K562 (cell line): ENCODE results near the gene UBAC2. TPM values are rescaled to one million over a fixed set of nuclear protein-coding genes. Genes with fewer than 3 reads are reported as not detected.

Experiments used
- ATAC-seq: fragments of 200-7000 bp; cut with Tn5 transposase; 3 replicates; pipeline ENCODE4 v1.9.1; 2020; ENCODE audit warnings: moderate library complexity
- BruUV-seq: library from RNA; stranded (reverse); fragments of 400-500 nt; replicated peaks from 2 replicates; lab custom pipeline; 2021; lab: Mats Ljungman, UMichigan
- CTCF ChIA-PET: fragments of 300-600 bp; formaldehyde crosslinking; extraction: SDS; loops from one replicate; lab custom pipeline; 2021; ENCODE audit warnings: low intra/inter-chr PET ratio; lab: Yijun Ruan, JAX
- POLR2A ChIA-PET: fragments of 300-600, 350-650 bp; sonication (Branson Sonifier 250); formaldehyde crosslinking; extraction: SDS; loops from one replicate; lab custom pipeline; 2021; ENCODE audit warnings: antibody characterized with exemption, inconsistent platforms; lab: Yijun Ruan, JAX
- DNase-seq, 4 experiments: peaks; one replicate each; pipeline versions ENCODE4 v3.0.0 to v3.0.0-alpha.2; 2011 to 2018; ENCODE audit warnings: low spot score in 3 of 4, mixed read lengths in 3 of 4; ENCODE audit errors: extremely low read depth in 1 of 4
- FAIRE-seq: peaks from 2 replicates; lab custom pipeline; 2011; peaks lifted over from hg19 to GRCh38; lab: Jason Lieb, UNC
- H2AFZ ChIP-seq: 2 replicates; pipeline ENCODE4 v1.6.0; 2011; ENCODE audit warnings: low read depth, low read length, control low read depth, inconsistent platforms
- H3K27ac ChIP-seq: fragments of 200-600 bp; 3 replicates; pipeline ENCODE4 v1.8.0; 2011; ENCODE audit warnings: low read depth, mild to moderate bottlenecking, control low read depth, inconsistent platforms, low read length, moderate library complexity, mixed read lengths; ENCODE audit errors: extremely low read depth
- H3K27me3 ChIP-seq, 2 experiments: fragments of 300-600 bp in 1 of 2; 2 replicates in 1 of 2; 3 replicates in 1 of 2; pipeline versions ENCODE4 v1.6.0 to v1.8.0; 2011; ENCODE audit warnings: inconsistent platforms in 2 of 2, low read length in 2 of 2, mild to moderate bottlenecking in 1 of 2, mixed read lengths in 1 of 2, moderate library complexity in 1 of 2; ENCODE audit not compliant: control insufficient read depth in 2 of 2, insufficient read depth in 2 of 2
- H3K36me3 ChIP-seq: fragments of 300-600 bp; 3 replicates; pipeline ENCODE4 v1.8.0; 2011; ENCODE audit warnings: mild to moderate bottlenecking, low read length, inconsistent platforms; ENCODE audit not compliant: control insufficient read depth, insufficient read depth
- H3K4me1 ChIP-seq, 2 experiments: fragments of 200-600 bp in 1 of 2; replicated peaks in 1 of 2; 2 replicates in 1 of 2; 3 replicates in 1 of 2; pipeline versions ENCODE4 v1.5.1 to v1.8.0; 2011; ENCODE audit warnings: inconsistent platforms in 2 of 2, low read length in 2 of 2, mild to moderate bottlenecking in 1 of 2, mixed read lengths in 1 of 2, moderate library complexity in 1 of 2; ENCODE audit not compliant: control insufficient read depth in 2 of 2, insufficient read depth in 2 of 2
- H3K4me2 ChIP-seq: 2 replicates; pipeline ENCODE4 v1.6.1; 2011; ENCODE audit warnings: low read length, control low read depth, inconsistent platforms, mixed read lengths; ENCODE audit not compliant: insufficient read depth
- H3K4me3 ChIP-seq: fragments of 200-600 bp; sonication (generic), shearing (Covaris generic); 2 replicates; pipeline ENCODE4 v1.5.1; 2016; ENCODE audit warnings: control low read depth, inconsistent platforms
- H3K79me2 ChIP-seq: fragments of 200-600 bp; 3 replicates; pipeline ENCODE4 v1.8.0; 2011; ENCODE audit warnings: low read length, inconsistent platforms; ENCODE audit not compliant: control insufficient read depth, insufficient read depth
- H3K9ac ChIP-seq, 2 experiments: 2 replicates each; pipeline versions ENCODE4 v1.6.0 to v1.6.1; 2011; ENCODE audit warnings: low read depth in 2 of 2, low read length in 2 of 2, control low read depth in 1 of 2, inconsistent platforms in 1 of 2, mild to moderate bottlenecking in 1 of 2, mixed read lengths in 1 of 2; ENCODE audit not compliant: insufficient read depth in 1 of 2
- H3K9me1 ChIP-seq: one replicate; pipeline ENCODE4 v1.6.0; 2011; ENCODE audit warnings: inconsistent platforms, mild to moderate bottlenecking, low read length, moderate library complexity; ENCODE audit not compliant: control insufficient read depth, insufficient read depth
- H3K9me3 ChIP-seq: replicated peaks from 2 replicates; pipeline ENCODE4 v1.5.1; 2011; ENCODE audit warnings: low read depth, low read length, inconsistent platforms; ENCODE audit not compliant: control insufficient read depth, insufficient read depth
- H4K20me1 ChIP-seq: replicated peaks from 2 replicates; pipeline ENCODE4 v1.6.1; 2011; ENCODE audit warnings: low read length, inconsistent platforms, mixed read lengths; ENCODE audit not compliant: control insufficient read depth, insufficient read depth
- CEBPZ ChIP-seq: fragments of 150-350 bp; IDR thresholded peaks from 2 replicates; pipeline ENCODE4 v1.6.1; 2014; ENCODE audit warnings: low read depth, mild to moderate bottlenecking, low read length, borderline replicate concordance
- ILK ChIP-seq: fragments of 450-650 bp; IDR thresholded peaks from 2 replicates; pipeline ENCODE4 v1.6.1; 2016; ENCODE audit warnings: missing genetic modification characterization, low read depth, mild to moderate bottlenecking, missing compliant biosample characterization, moderate library complexity, borderline replicate concordance
- LCOR ChIP-seq: sonication (generic); formaldehyde crosslinking; IDR thresholded peaks from 2 replicates; pipeline ENCODE4 v1.8.0; 2022; ENCODE audit warnings: mild to moderate bottlenecking, missing genetic modification reagents
- MED1 ChIP-seq: sonication (generic); formaldehyde crosslinking; IDR thresholded peaks from 2 replicates; pipeline ENCODE4 v1.8.1; 2023; ENCODE audit warnings: missing genetic modification reagents, borderline replicate concordance
- MLX ChIP-seq, 2 experiments: fragments of 450-650 bp in 1 of 2; sonication (generic) in 1 of 2; formaldehyde crosslinking; conservative IDR thresholded peaks; 2 replicates each; pipeline versions ENCODE4 v1.4.0 to v1.8.1; 2020 to 2022; ENCODE audit warnings: mild to moderate bottlenecking in 1 of 2, missing genetic modification reagents in 1 of 2
- POLR3G ChIP-seq: IDR thresholded peaks from 2 replicates; pipeline ENCODE4 v1.6.1; 2011; ENCODE audit not compliant: insufficient read length, insufficient replicate concordance; ENCODE audit errors: extremely low read depth
- TGIF2 ChIP-seq: sonication (generic); formaldehyde crosslinking; IDR thresholded peaks from 2 replicates; pipeline ENCODE4 v1.8.1; 2022; ENCODE audit warnings: mild to moderate bottlenecking, missing genetic modification reagents, moderate library complexity
- ZBTB7A ChIP-seq: IDR thresholded peaks from 2 replicates; pipeline ENCODE4 v1.6.1; 2011; ENCODE audit warnings: low read depth, mild to moderate bottlenecking, low read length, moderate library complexity, borderline replicate concordance; ENCODE audit not compliant: control insufficient read depth
- ZFP1 ChIP-seq: fragments of 450-650 bp; formaldehyde crosslinking; IDR thresholded peaks from 2 replicates; pipeline ENCODE4 v1.4.0; 2020; ENCODE audit warnings: mild to moderate bottlenecking, mixed read lengths
- ZNF217 ChIP-seq: sonication (generic); formaldehyde crosslinking; IDR thresholded peaks from 2 replicates; pipeline ENCODE4 v1.8.0; 2022; ENCODE audit warnings: mild to moderate bottlenecking, missing genetic modification reagents
- ZZZ3 ChIP-seq: fragments of 450-650 bp; IDR thresholded peaks from 2 replicates; pipeline ENCODE4 v1.6.1; 2016; ENCODE audit warnings: antibody characterized with exemption, mild to moderate bottlenecking, moderate library complexity
- WGBS: fragments of 100-300 bp; shearing (Covaris generic); methylation state at CpG from one replicate; pipeline ENCODE4 v1.1.6; 2016; ENCODE audit warnings: low coverage, mixed read lengths; ENCODE audit not compliant: insufficient coverage; ENCODE audit errors: missing lambda C conversion rate; 5-methylcytosine and 5-hydroxymethylcytosine counted together
- in situ Hi-C: fragments of 300-500 bp; cut with MboI; formaldehyde crosslinking; loops from 4 replicates; pipeline ENCODE4 v1.15.0; 2018; ENCODE audit warnings: inconsistent platforms, mixed read lengths
- intact Hi-C: fragments of 100-400 bp; cut with micrococcal nuclease; formaldehyde crosslinking; loops from 2 replicates; pipeline ENCODE4 v1.14.2; 2022
- polyA plus RNA-seq, 8 experiments: library from polyadenylated mRNA; depleted of rRNA in 4 of 8; stranded (reverse) in 5 of 8; unstranded in 3 of 8; fragments of >200 nt; fragmentation: Nextera tagmentation in 2 of 8; fragmentation: Illumina TruSeq in 1 of 8; extraction: Ambion mirVana in 2 of 8; extraction: Trizol in 1 of 8; gene quantifications; 2 replicates each; pipeline versions ENCODE4 v1.2.1 to v1.2.3, GENCODE V29; 2011 to 2014; ENCODE audit warnings: inconsistent platforms in 1 of 8, missing spikeins in 1 of 8
- total RNA-seq, 7 experiments: library from RNA; depleted of rRNA in 6 of 7; stranded (reverse); fragments of >200 nt in 6 of 7; fragmentation: Illumina TruSeq in 2 of 7; extraction: Trizol in 2 of 7; gene quantifications; 2 replicates each; pipeline versions ENCODE4 v1.2.1 to v1.2.3, GENCODE V29; 2011 to 2021; ENCODE audit warnings: low replicate concordance in 1 of 7

UBAC2 gene
- total and polyA plus RNA-seq, 9 of the 15 experiments (the other 6 are each of a cell fraction or from before 2014, with no cell fraction given) = 6.0 to 84.1 (median 32.3) TPM

- no peaks in the 10 kb centered on the region for H3K36me3 ChIP-seq
- no peaks in the 10 kb centered on the region for H3K9me3 ChIP-seq
- ATAC-seq (no peak), FAIRE-seq (no peak), DNase-seq (no peak)
- H2AFZ ChIP-seq = no peak overlapping the region
- H3K4me1 ChIP-seq = peaks cover 3 to 12% of the 10 kb centered on the region in 2 experiments; a peak in 4 of 5 replicates
- BruUV-seq = no TSS peak
- in situ Hi-C loops (no loop called here), intact Hi-C loops (no loop called here)
- H3K27ac ChIP-seq = no peak overlapping the region
- POLR2A ChIA-PET = no interaction called here
- 60% methylated on average over 5 of the region's 5 CpGs for WGBS
- H3K27me3 ChIP-seq = no peaks in the 10 kb centered on the region
- no peak overlapping the region for H3K4me3 ChIP-seq
- peaks cover 29% of the 10 kb centered on the region for H3K79me2 ChIP-seq
- no peak overlapping the region for H3K4me2 ChIP-seq
- no peaks in the 10 kb centered on the region for H3K9me1 ChIP-seq
- CTCF ChIA-PET = no interaction called here
- no peaks in the 10 kb centered on the region for H4K20me1 ChIP-seq
- H3K9ac ChIP-seq = no peak overlapping the region
- no peak for TF ChIP-seq ZNF217 (CRISPR knock-in tag)
- TF ChIP-seq MED1 (CRISPR knock-in tag) = no peak
- TF ChIP-seq MLX (CRISPR knock-in tag; conservative IDR thresholded peaks at IDR 0.05) = no peak
- no peak for TF ChIP-seq ZFP1 (CRISPR knock-in tag)
- no peak for TF ChIP-seq ZBTB7A
- no peak for TF ChIP-seq TGIF2
- TF ChIP-seq LCOR = no peak
- no peak for TF ChIP-seq POLR3G
- TF ChIP-seq ILK (tag) = no peak
- no peak for TF ChIP-seq CEBPZ
- TF ChIP-seq ZZZ3 = no peak
These were observed 3.5 kb upstream of the UBAC2 start for GRCh38 chr13:99197117-99197651.
